Lower leg skin (tissue), 3 donors: Measurements from ENCODE around the gene FARP1.

Experiments used
- POLR2A ChIP-seq, 2 donors: fragments of 450-650 bp; IDR thresholded peaks; one replicate each; pipeline ENCODE4 v1.6.1; 2016 to 2017; ENCODE audit warnings: antibody characterized with exemption in 2 of 2, mild to moderate bottlenecking in 1 of 2, moderate library complexity in 1 of 2
- TF ChIP-seq, protein P1 (sequence below), 3 donors: fragments of 450-650 bp; IDR thresholded peaks; one replicate each; pipeline ENCODE4 v1.5.1; 2016; ENCODE audit warnings: antibody characterized with exemption in 3 of 3, mild to moderate bottlenecking in 3 of 3, moderate library complexity in 2 of 3

DNA sequence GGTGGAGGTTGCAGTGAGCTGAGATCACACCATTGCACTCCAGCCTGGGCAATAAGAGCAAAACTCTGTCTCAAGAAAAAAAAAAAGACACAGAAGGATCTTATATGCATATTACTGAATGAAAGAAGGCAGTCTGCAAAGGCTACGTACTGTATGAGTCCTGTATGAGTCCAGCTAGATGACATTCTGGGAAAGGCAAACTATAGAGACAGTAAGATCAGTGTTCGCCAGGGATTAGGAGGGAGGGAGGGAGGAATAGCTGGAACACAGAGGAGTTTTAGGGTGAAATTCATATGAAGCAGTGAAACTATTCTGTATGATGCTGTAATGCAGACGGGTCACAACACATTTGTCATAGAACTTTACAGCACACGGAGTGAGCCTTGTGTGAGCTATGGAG is 200.1 kb downstream of the FARP1 start:
- TF ChIP-seq, protein P1, sequence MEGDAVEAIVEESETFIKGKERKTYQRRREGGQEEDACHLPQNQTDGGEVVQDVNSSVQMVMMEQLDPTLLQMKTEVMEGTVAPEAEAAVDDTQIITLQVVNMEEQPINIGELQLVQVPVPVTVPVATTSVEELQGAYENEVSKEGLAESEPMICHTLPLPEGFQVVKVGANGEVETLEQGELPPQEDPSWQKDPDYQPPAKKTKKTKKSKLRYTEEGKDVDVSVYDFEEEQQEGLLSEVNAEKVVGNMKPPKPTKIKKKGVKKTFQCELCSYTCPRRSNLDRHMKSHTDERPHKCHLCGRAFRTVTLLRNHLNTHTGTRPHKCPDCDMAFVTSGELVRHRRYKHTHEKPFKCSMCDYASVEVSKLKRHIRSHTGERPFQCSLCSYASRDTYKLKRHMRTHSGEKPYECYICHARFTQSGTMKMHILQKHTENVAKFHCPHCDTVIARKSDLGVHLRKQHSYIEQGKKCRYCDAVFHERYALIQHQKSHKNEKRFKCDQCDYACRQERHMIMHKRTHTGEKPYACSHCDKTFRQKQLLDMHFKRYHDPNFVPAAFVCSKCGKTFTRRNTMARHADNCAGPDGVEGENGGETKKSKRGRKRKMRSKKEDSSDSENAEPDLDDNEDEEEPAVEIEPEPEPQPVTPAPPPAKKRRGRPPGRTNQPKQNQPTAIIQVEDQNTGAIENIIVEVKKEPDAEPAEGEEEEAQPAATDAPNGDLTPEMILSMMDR (IDR thresholded peaks at IDR 0.05), result no peak
- no peak for TF ChIP-seq POLR2A (IDR thresholded peaks at IDR 0.05)
